HEK293T (cell line): ENCODE data around the gene SMAD3.

Experiments
- CTCF ChIA-PET: fragments of 350-600 bp; formaldehyde crosslinking; extraction: SDS; loops from one replicate; lab custom pipeline; 2021; ENCODE audit warnings: antibody characterized with exemption, inconsistent platforms; lab: Yijun Ruan, JAX
- POLR2A ChIA-PET: fragments of 350-600 bp; formaldehyde crosslinking; extraction: SDS; loops from one replicate; lab custom pipeline; 2020; ENCODE audit warnings: antibody characterized with exemption, inconsistent platforms; lab: Yijun Ruan, JAX
- DNase-seq: peaks from one replicate; pipeline ENCODE4 v3.0.0; 2012; ENCODE audit warnings: mixed read lengths; ENCODE audit errors: extremely low spot score
- ARNT ChIP-seq: fragments of 450-650 bp; IDR thresholded peaks from 2 replicates; pipeline ENCODE4 v1.6.1; 2017; ENCODE audit warnings: mild to moderate bottlenecking
- BHLHE40 ChIP-seq: fragments of 450-650 bp; IDR thresholded peaks from 2 replicates; pipeline ENCODE4 v1.6.1; 2016; ENCODE audit warnings: mild to moderate bottlenecking, moderate library complexity, borderline replicate concordance
- CTBP1 ChIP-seq: fragments of 450-650 bp; IDR thresholded peaks from 2 replicates; pipeline ENCODE4 v1.6.1; 2016; ENCODE audit warnings: borderline replicate concordance
- ELF4 ChIP-seq: fragments of 450-650 bp; IDR thresholded peaks from 2 replicates; pipeline ENCODE4 v1.6.1; 2017; ENCODE audit warnings: antibody characterized with exemption
- FOXA1 ChIP-seq: fragments of 450-650 bp; IDR thresholded peaks from 2 replicates; pipeline ENCODE4 v1.6.1; 2016; ENCODE audit warnings: mild to moderate bottlenecking
- FOXK2 ChIP-seq: fragments of 450-650 bp; IDR thresholded peaks from 2 replicates; pipeline ENCODE4 v1.6.1; 2016; ENCODE audit warnings: mild to moderate bottlenecking
- FOXM1 ChIP-seq: fragments of 450-650 bp; IDR thresholded peaks from 2 replicates; pipeline ENCODE4 v1.6.1; 2017; ENCODE audit warnings: mild to moderate bottlenecking, borderline replicate concordance
- HDGF ChIP-seq: fragments of 450-650 bp; IDR thresholded peaks from 2 replicates; pipeline ENCODE4 v1.6.1; 2017; ENCODE audit warnings: antibody characterized with exemption, borderline replicate concordance
- L3MBTL2 ChIP-seq: fragments of 450-650 bp; conservative IDR thresholded peaks from 2 replicates; pipeline ENCODE4 v1.6.1; 2016; ENCODE audit warnings: mild to moderate bottlenecking
- LEF1 ChIP-seq: fragments of 450-650 bp; IDR thresholded peaks from 2 replicates; pipeline ENCODE4 v1.6.1; 2017; ENCODE audit warnings: mild to moderate bottlenecking, borderline replicate concordance
- NFRKB ChIP-seq: fragments of 450-650 bp; IDR thresholded peaks from 2 replicates; pipeline ENCODE4 v1.6.1; 2016; ENCODE audit warnings: mild to moderate bottlenecking, moderate library complexity
- SP1 ChIP-seq: fragments of 450-650 bp; IDR thresholded peaks from 2 replicates; pipeline ENCODE4 v1.6.1; 2017
- SUZ12 ChIP-seq: fragments of 450-650 bp; IDR thresholded peaks from 2 replicates; pipeline ENCODE4 v1.6.1; 2016; ENCODE audit warnings: mild to moderate bottlenecking
- TARDBP ChIP-seq: fragments of 450-650 bp; IDR thresholded peaks from 2 replicates; pipeline ENCODE4 v1.6.1; 2016
- ZNF384 ChIP-seq: fragments of 450-650 bp; IDR thresholded peaks from 2 replicates; pipeline ENCODE4 v1.6.1; 2016
- TF ChIP-seq, protein P1 (sequence below): fragments of 450-650 bp; IDR thresholded peaks from 2 replicates; pipeline ENCODE4 v1.6.1; 2016

Gene SMAD3

DNA sequence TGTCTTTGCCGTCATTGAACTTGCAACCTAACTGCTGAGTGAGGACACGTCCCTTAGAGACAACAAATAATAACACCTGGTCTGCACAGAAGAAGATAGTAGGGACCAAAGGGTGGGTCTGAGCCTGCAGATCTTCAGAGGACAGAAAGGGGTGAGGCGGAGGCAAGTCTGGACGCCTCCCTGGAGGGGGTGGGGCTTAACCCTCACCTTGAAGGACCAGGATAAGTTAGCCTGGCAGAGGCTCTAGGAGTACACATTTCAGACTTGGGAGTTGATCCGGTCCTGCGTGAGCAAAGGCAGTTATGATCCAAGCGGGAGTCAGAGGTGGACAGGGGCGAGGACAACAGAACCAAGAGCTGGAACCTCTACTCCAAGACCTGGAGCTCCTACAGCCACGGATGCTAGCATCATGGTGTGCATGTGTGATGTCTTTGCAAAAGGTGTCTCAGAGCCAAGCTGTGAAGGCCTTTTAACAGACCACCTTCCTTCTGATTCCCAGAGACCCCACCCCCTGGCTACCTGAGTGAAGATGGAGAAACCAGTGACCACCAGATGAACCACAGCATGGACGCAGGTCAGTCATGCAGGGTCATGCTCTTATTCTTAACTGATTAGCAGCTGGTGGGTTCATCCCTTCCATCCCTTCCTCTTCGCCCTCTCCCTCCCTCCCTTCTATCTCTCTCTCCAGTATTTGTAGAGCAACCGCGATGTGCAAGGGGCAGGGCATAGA is 101.0 kb downstream of the SMAD3 start:
- POLR2A ChIA-PET: no interaction called here
- CTCF ChIA-PET: no interaction called here
- TF ChIP-seq LEF1 (no peak), L3MBTL2 (no peak), FOXA1 (no peak), SP1 (no peak), NFRKB (no peak), FOXM1 (no peak), TARDBP (no peak), ELF4 (no peak), ZNF384 (no peak)
- TF ChIP-seq, protein P1, sequence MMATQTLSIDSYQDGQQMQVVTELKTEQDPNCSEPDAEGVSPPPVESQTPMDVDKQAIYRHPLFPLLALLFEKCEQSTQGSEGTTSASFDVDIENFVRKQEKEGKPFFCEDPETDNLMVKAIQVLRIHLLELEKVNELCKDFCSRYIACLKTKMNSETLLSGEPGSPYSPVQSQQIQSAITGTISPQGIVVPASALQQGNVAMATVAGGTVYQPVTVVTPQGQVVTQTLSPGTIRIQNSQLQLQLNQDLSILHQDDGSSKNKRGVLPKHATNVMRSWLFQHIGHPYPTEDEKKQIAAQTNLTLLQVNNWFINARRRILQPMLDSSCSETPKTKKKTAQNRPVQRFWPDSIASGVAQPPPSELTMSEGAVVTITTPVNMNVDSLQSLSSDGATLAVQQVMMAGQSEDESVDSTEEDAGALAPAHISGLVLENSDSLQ: no peak
- no peak for DNase-seq

DNA sequence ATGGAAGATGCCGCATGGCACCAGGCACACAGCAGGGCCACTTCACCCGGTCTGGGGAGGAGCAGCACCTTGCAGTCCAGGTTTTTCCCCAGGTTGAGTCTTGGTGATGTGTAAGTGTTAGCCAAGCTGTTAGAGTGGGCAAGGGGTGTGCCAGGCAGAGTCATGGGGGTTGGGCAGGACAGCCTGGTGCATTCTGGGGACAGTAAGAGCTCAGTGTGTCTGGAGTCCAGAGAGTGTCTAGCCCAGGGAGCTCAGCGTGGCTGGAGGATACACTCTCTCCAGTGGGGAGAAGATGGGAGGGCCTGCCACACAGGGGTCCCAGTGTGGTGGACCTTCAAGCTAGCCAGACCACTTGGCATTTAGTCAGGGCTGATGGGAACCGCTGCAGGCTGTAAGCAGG is 101.7 kb downstream of the SMAD3 start:
- DNase-seq: no peak
- ChIA-PET CTCF (no interaction called here), POLR2A (no interaction called here)
- TF ChIP-seq ELF4: no peak
- TF ChIP-seq ARNT: no peak
- no peak for TF ChIP-seq NFRKB
- TF ChIP-seq TARDBP: no peak
- no peak for TF ChIP-seq FOXA1
- no peak for TF ChIP-seq FOXK2
- TF ChIP-seq SUZ12: no peak
- no peak for TF ChIP-seq FOXM1
- TF ChIP-seq, protein P1: no peak

DNA sequence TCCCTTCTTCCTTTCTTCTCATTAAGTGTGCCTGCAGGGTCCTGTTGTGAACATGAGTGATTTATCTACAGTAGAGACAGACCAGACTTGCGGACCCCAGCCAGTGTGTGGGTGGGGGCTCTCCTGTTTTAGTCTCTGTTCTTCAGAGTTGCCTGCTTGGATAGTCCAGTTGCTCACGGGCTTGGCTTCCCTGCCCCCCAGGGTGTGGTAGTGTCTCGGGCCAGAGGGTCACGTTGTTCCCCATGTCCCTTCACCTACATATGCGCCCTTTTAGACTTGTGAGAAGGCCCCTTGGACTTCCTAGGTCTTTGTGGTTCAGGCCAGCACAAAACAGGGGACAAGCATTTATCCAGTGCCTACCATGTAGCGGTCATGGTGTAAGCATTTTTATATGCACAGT is 103.3 kb downstream of the SMAD3 start:
- no peak for DNase-seq
- TF ChIP-seq HDGF (no peak), LEF1 (no peak), L3MBTL2 (no peak), BHLHE40 (no peak), FOXK2 (no peak), ARNT (no peak), ELF4 (no peak), ZNF384 (no peak), TARDBP (no peak), FOXA1 (no peak), NFRKB (no peak), SP1 (no peak), SUZ12 (no peak), CTBP1 (no peak), FOXM1 (no peak)
- TF ChIP-seq, protein P1: no peak
- ChIA-PET CTCF (no interaction called here), POLR2A (no interaction called here)

DNA sequence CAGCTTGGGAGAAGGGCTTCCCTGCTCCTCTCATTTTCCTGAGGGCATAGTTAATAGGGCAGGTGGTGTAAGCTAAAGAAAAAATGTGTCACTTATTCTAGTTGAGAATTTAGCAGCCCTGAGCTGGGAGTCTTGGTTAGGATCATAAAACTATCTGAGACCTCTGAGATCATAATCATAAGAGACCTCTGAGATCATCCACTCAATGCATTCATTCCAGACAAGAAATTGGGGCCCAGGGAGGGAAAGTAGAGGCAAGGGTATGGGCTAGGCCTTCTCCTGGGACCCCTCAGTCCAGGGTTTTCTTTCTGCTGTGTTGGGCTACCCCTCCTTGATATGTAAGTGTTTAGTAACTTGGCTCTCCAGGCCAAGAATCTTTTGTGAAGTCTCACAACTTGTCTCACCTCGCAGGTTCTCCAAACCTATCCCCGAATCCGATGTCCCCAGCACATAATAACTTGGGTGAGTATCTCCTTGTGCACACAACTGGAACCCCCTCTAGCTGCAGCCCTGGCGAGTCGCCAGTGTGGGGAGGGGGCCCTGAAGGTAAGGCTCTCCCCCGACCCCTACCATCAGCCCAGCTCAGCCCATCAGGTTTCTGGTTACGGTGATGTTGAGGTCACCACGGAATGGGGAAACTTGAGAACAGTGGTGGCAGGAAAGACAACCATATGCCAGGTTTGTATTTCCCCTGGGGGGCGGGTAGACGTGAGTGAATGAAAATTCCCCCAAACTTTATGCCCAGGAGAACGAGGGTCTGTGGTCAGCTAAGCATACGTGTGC is 104.9 kb downstream of the SMAD3 start:
- POLR2A ChIA-PET: no interaction called here
- no peak for TF ChIP-seq FOXM1
- no peak for TF ChIP-seq FOXK2
- no peak for TF ChIP-seq LEF1
- no peak for TF ChIP-seq BHLHE40
- no peak for TF ChIP-seq TARDBP
- TF ChIP-seq, protein P1: no peak
- TF ChIP-seq SP1: no peak
- TF ChIP-seq SUZ12: no peak
- TF ChIP-seq FOXA1: no peak
- TF ChIP-seq L3MBTL2: no peak
- no peak for TF ChIP-seq ARNT
- no peak for TF ChIP-seq CTBP1
- TF ChIP-seq ZNF384: no peak
- no peak for TF ChIP-seq HDGF
- no peak for DNase-seq
- CTCF ChIA-PET: interaction anchor here (0.6 kb wide), 1 partner anchor 122 kb away, joined by 3 read pairs; no protein-coding TSS in a partner anchor

GRCh38 chr15:67171471-67171870 is 106.1 kb downstream of the SMAD3 start:
- POLR2A ChIA-PET: no interaction called here
- DNase-seq: no peak
- CTCF ChIA-PET: no interaction called here
- TF ChIP-seq ZNF384 (no peak), HDGF (no peak), CTBP1 (no peak), LEF1 (no peak)
- TF ChIP-seq, protein P1: no peak
